Ishikawa (cell line): ENCODE results near the gene CBY1.

Source experiments
- CEBPB ChIP-seq: IDR thresholded peaks from 2 replicates; pipeline ENCODE4 v1.6.1; 2012
- CREB1 ChIP-seq: IDR thresholded peaks from 2 replicates; pipeline ENCODE4 v1.6.1; 2012; ENCODE audit warnings: low read depth
- EGR1 ChIP-seq: IDR thresholded peaks from 2 replicates; pipeline ENCODE4 v1.6.1; 2012
- EP300 ChIP-seq: IDR thresholded peaks from 2 replicates; pipeline ENCODE4 v1.6.1; 2012; ENCODE audit warnings: borderline replicate concordance
- FOXM1 ChIP-seq: IDR thresholded peaks from 2 replicates; pipeline ENCODE4 v1.6.1; 2012; ENCODE audit warnings: low read depth, borderline replicate concordance
- NFIC ChIP-seq: IDR thresholded peaks from 2 replicates; pipeline ENCODE4 v1.6.1; 2012
- RAD21 ChIP-seq: IDR thresholded peaks from 2 replicates; pipeline ENCODE4 v1.6.1; 2012; ENCODE audit warnings: low read depth
- TAF1 ChIP-seq: IDR thresholded peaks from 2 replicates; pipeline ENCODE4 v1.6.1; 2012; ENCODE audit warnings: low read depth, mild to moderate bottlenecking
- TCF12 ChIP-seq: IDR thresholded peaks from 2 replicates; pipeline ENCODE4 v1.6.1; 2012; ENCODE audit warnings: low read depth
- TEAD4 ChIP-seq: IDR thresholded peaks from 2 replicates; pipeline ENCODE4 v1.6.1; 2012
- YY1 ChIP-seq: IDR thresholded peaks from 2 replicates; pipeline ENCODE4 v1.6.1; 2012; ENCODE audit warnings: low read depth
- ZBTB7A ChIP-seq: IDR thresholded peaks from 2 replicates; pipeline ENCODE4 v1.6.1; 2012; ENCODE audit warnings: low read depth
- TF ChIP-seq, protein P1 (sequence below): IDR thresholded peaks from 2 replicates; pipeline ENCODE4 v1.6.1; 2012
- TF ChIP-seq, protein P2 (sequence below): IDR thresholded peaks from 2 replicates; pipeline ENCODE4 v1.6.1; 2012; ENCODE audit warnings: low read depth, mild to moderate bottlenecking
- TF ChIP-seq, protein P3 (sequence below): IDR thresholded peaks from 2 replicates; pipeline ENCODE4 v1.6.1; 2012

Gene CBY1

DNA sequence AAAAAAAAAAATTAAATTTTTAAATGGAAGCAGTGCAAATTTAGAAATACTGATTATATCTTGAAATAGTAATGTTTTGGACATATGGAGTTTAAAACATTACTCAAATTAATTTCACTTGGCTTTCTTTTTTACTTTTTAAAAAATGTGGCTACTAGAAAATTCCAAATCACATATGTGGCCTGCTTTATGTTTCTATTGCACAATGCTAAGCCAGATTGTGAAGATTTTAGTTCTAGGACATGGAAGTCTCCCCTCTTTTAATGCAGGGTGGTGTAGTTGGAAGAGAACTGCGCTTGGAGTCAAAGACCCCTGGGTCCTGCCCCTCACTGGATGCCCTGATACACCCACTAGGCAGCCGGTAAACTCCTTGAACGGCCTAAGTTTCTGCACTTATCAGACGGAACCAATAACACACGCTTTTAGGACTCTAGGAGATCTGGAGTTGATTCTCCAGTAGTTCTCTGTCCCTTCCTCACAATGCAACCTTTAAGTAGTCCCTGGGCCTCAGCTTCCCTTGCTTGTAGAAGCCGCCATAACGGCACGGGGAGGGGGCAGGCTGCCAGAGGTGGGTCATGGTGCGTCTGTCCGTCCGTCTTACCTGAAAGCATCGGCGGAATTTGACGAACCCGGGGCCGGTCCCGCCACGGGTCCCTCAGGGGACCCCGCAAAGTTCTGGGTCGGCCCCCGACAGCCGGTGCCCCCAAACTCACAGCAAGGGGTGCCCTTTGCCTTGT lies 751 bp upstream of the CBY1 start:
- TF ChIP-seq, protein P1, sequence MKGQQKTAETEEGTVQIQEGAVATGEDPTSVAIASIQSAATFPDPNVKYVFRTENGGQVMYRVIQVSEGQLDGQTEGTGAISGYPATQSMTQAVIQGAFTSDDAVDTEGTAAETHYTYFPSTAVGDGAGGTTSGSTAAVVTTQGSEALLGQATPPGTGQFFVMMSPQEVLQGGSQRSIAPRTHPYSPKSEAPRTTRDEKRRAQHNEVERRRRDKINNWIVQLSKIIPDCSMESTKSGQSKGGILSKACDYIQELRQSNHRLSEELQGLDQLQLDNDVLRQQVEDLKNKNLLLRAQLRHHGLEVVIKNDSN, result no peak
- TF ChIP-seq RAD21, result no peak
- no peak for TF ChIP-seq EP300
- TF ChIP-seq TAF1, result no peak
- TF ChIP-seq, protein P2, sequence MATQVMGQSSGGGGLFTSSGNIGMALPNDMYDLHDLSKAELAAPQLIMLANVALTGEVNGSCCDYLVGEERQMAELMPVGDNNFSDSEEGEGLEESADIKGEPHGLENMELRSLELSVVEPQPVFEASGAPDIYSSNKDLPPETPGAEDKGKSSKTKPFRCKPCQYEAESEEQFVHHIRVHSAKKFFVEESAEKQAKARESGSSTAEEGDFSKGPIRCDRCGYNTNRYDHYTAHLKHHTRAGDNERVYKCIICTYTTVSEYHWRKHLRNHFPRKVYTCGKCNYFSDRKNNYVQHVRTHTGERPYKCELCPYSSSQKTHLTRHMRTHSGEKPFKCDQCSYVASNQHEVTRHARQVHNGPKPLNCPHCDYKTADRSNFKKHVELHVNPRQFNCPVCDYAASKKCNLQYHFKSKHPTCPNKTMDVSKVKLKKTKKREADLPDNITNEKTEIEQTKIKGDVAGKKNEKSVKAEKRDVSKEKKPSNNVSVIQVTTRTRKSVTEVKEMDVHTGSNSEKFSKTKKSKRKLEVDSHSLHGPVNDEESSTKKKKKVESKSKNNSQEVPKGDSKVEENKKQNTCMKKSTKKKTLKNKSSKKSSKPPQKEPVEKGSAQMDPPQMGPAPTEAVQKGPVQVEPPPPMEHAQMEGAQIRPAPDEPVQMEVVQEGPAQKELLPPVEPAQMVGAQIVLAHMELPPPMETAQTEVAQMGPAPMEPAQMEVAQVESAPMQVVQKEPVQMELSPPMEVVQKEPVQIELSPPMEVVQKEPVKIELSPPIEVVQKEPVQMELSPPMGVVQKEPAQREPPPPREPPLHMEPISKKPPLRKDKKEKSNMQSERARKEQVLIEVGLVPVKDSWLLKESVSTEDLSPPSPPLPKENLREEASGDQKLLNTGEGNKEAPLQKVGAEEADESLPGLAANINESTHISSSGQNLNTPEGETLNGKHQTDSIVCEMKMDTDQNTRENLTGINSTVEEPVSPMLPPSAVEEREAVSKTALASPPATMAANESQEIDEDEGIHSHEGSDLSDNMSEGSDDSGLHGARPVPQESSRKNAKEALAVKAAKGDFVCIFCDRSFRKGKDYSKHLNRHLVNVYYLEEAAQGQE, result no peak
- no peak for TF ChIP-seq EGR1
- TF ChIP-seq YY1, result peak; percentile 68; the same call in 1 of the 2 replicates
- 0 out of 2 replicates have a peak, but pooled peaks have one; percentile 43 for TF ChIP-seq TEAD4
- TF ChIP-seq CREB1, result no peak
- peak; percentile 79 for TF ChIP-seq ZBTB7A
- TF ChIP-seq FOXM1, result no peak
- TF ChIP-seq NFIC, result 0 out of 2 replicates have a peak, but pooled peaks have one; percentile 11
- TF ChIP-seq TCF12, result 0 out of 2 replicates have a peak, but pooled peaks have one; percentile 11
- TF ChIP-seq CEBPB, result peak; percentile 46; the same call in 1 of the 2 replicates
- TF ChIP-seq, protein P3, sequence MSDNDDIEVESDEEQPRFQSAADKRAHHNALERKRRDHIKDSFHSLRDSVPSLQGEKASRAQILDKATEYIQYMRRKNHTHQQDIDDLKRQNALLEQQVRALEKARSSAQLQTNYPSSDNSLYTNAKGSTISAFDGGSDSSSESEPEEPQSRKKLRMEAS, result no peak; the same call in 1 of the 2 replicates

DNA sequence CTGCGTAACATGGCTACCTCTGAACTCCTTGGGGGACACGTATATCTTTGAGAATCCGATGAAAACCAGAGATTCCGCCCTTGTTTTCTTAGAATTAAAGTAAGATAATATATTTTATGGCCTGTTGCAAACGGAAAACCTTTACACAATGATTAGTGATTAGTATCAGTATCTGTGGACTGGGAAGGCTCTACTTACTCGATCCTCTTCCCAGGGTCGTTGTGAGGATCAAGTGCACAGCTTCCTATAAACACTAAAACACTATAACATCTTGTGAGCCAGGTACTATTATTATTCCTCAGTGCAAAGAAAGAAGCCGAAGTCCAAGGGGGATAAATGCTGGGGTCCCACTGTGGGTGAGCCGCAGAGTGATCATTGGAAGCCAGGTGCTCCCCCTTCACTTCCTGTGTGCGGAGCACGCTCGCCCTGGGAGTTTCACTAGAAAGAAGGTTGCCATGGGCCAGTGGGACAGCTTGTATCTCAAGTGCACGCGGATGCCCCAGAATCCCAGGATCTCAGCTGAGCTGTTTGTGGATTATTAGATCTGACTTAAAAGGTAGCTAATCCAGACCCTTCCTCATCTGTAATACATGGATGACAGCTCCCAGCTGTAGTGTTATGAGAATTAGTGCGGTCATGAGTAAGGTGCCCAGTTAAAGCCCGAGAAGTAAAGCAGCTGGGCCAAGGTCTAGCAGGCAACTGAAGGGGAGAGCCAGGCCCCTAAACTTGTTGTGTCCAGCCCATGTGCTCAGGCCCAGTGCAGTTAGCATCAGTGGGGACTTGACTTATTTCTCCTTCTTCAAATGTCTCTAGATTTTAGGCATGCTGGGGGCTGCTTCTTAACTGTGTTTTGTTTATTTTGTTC lies 839 bp downstream of the CBY1 start:
- no peak for TF ChIP-seq ZBTB7A
- no peak for TF ChIP-seq NFIC
- TF ChIP-seq RAD21, result no peak
- no peak for TF ChIP-seq FOXM1
- TF ChIP-seq, protein P1, result no peak
- TF ChIP-seq TAF1, result no peak
- TF ChIP-seq, protein P2, result no peak
- no peak for TF ChIP-seq TEAD4
- TF ChIP-seq CEBPB, result no peak
- TF ChIP-seq YY1, result no peak; the same call in 1 of the 2 replicates

DNA sequence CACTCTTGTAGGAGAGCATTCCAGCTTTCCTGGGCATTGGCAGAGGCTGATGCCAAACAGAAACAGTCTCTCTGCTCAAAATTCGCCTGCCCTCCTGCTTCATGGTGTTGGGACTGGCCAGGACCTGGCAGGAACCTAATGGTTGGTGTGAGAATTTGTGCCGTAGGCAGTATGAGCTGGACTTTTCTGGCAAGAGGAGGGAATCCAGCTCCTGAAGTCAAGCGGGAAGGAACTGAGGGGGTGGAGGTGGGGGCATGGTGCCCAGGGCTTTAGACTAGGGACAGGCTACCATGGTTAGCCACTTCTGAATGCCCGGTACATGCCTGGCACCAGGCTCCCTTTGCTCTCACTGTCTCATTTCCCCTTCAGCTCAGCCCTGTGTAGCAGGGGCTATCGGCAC lies 18.4 kb downstream of the CBY1 start:
- TF ChIP-seq NFIC, result no peak
- no peak for TF ChIP-seq RAD21

DNA sequence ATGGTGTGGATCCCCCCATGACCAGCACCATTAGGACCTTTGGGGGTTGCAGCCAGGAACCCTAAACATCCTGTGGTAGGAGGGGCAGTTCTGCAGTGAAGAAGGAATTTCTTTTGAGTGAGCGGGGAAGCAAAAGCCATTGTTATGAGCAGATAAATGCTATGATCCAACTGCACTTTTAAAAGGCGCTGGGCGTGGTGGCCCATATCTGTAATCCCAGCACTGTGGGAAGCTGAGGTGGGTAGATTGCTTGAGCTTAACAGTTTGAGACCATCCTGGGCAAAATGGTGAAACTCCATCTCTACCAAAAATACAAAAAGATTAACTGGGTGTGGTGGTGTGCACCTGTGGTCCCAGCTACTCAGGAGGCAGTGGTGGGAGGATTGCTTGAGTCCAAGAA lies 19.4 kb downstream of the CBY1 start:
- no peak for TF ChIP-seq NFIC
- no peak for TF ChIP-seq CEBPB
- TF ChIP-seq, protein P1, result no peak
- no peak for TF ChIP-seq FOXM1
- TF ChIP-seq YY1, result no peak
- no peak for TF ChIP-seq CREB1
- no peak for TF ChIP-seq TAF1
- no peak for TF ChIP-seq EP300
- no peak for TF ChIP-seq TCF12
- no peak for TF ChIP-seq RAD21
- TF ChIP-seq, protein P3, result no peak
- TF ChIP-seq EGR1, result no peak
- TF ChIP-seq, protein P2, result no peak
- TF ChIP-seq TEAD4, result no peak
- TF ChIP-seq ZBTB7A, result no peak
